ENCODE measurements around the gene NUP205. TPM values are rescaled to one million over a fixed set of nuclear protein-coding genes. Genes with fewer than 3 reads are reported as not detected.

The NUP205 gene
- total and polyA plus RNA-seq, 2 donors (not counting 1 experiment from before 2014, with no cell fraction given), result 31.4 to 70.3 TPM

DNA sequence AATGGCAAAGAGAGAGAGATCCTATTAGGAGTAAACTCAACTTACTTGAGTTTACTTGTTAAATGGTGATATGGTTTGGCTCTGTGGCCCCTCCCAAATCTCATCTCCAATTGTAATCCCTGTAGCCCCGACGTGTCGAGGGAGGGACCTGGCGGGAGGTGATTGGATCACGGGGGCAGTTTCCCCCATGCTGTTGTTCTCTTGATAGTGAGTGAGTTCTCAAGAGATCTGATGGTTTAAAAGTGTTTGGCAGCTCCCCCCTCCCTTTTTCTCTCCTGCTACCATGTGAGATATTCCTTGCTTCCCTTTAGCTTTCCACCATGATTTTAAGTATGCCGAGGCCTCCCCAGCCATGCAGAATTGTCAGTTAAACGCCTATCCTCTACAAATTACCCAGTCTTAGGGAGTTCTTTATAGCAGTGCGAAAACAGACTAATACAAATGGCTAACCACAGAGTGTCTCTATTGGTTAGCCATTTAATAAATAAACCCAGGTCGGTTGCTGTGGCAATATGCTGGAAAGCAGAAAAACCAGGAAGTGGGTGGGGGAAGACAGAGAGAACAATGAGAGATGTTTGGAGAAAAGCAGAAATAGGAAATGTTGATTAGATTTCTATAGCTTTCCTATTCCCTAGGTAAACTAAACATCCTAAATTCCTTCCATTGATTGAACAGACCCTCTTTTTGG lies 101.6 kb downstream of the NUP205 start:
- no peak overlapping the region for H2AFZ ChIP-seq (ENCODE audit: insufficient read depth, low read depth, low read length, poor library complexity, severe bottlenecking)
- no peaks in the 10 kb centered on the region for H3K9me3 Mint-ChIP-seq (ENCODE audit: insufficient read depth)
- H3K36me3 ChIP-seq (replicated peaks in 1 of 2; ENCODE audit: control extremely low read depth in 1 of 2, control insufficient read depth in 1 of 2, extremely low read depth in 1 of 2, insufficient read depth in 2 of 2, low read length in 1 of 2), result no peaks in the 10 kb centered on the region
- TF ChIP-seq CTCF (IDR thresholded peaks at IDR 0.05) (no peak), EZH2 (IDR thresholded peaks at IDR 0.05; ENCODE audit: borderline replicate concordance, insufficient read depth, low read depth, low read length, poor library complexity, severe bottlenecking) (no peak)
- no peak overlapping the region for H3K4me3 ChIP-seq (ENCODE audit: control extremely low read depth in 1 of 5, extremely low read depth in 1 of 5, insufficient read depth in 1 of 5, low read depth in 2 of 5, low read length in 4 of 5)
- ChIA-PET POLR2A (interaction anchor here (0.6 kb wide), 1 partner anchor 186 kb away, joined by 3 read pairs; no protein-coding TSS in a partner anchor), CTCF (interaction anchor here (0.7 to 6.4 kb wide), 3 partner anchors 13 to 38 kb away, joined by 3 to 46 read pairs (median 8); no protein-coding TSS in a partner anchor)
- H3K27me3 Mint-ChIP-seq, result no peaks in the 10 kb centered on the region
- no peaks in the 10 kb centered on the region for H3K27me3 ChIP-seq (replicated peaks in 1 of 4; ENCODE audit: control extremely low read depth in 1 of 4, control insufficient read depth in 3 of 4, insufficient read depth in 4 of 4, low read length in 3 of 4)
- WGBS (ENCODE audit: insufficient coverage), result 80% methylated on average over 1 of the region's 9 CpGs
- H4K20me1 ChIP-seq (ENCODE audit: control insufficient read depth, insufficient read depth, low read length, poor library complexity, severe bottlenecking), result no peaks in the 10 kb centered on the region
- H3K9ac ChIP-seq (ENCODE audit: low read length), result no peak overlapping the region
- no peak overlapping the region for H3K4me2 ChIP-seq (replicated peaks; ENCODE audit: low read depth, low read length, poor library complexity, severe bottlenecking)
- H3K27ac ChIP-seq (ENCODE audit: low read length in 2 of 2), result no peak overlapping the region
- H3K27ac Mint-ChIP-seq, result no peak overlapping the region
- H3K79me2 ChIP-seq (ENCODE audit: control insufficient read depth, insufficient read depth, low read length), result peaks cover 20% of the 10 kb centered on the region
- DNase-seq, result no peak
- no peak overlapping the region for H3K4me3 Mint-ChIP-seq
- H3K4me1 Mint-ChIP-seq, result peaks cover 18% of the 10 kb centered on the region
- no peaks in the 10 kb centered on the region for H3K9me3 ChIP-seq (ENCODE audit: control extremely low read depth in 1 of 3, control insufficient read depth in 2 of 3, insufficient read depth in 1 of 3, low read length in 2 of 3)
- peaks cover 10 to 20% of the 10 kb centered on the region in 2 donors for H3K4me1 ChIP-seq (ENCODE audit: control insufficient read depth in 2 of 2, insufficient read depth in 2 of 2, low read length in 2 of 2)
- no peak for ATAC-seq (ENCODE audit: low read depth)
- intact Hi-C loops (cut with micrococcal nuclease), result no loop called here
